Naive B cell (primary cell): ENCODE data around the gene MEGF8. TPM values are rescaled to one million over a fixed set of nuclear protein-coding genes. Genes with fewer than 3 reads are reported as not detected.
A peak's percentile ranks its signal among the peaks of the same experiment; 100 is the strongest.
"Not testable (repeated sequence)": the region's sequence is repeated elsewhere in the genome, so short reads cannot be mapped to it uniquely, and the experiment has no call there.

ENCODE experiments used
- ATAC-seq, 2 donors: fragments of 150-1000 bp; cut with Tn5 transposase; 2 replicates each; pipeline ENCODE4 v1.10.0; 2021; ENCODE audit warnings: low read depth in 2 of 2, mild to moderate bottlenecking in 2 of 2, moderate library complexity in 2 of 2
- DNase-seq: peaks from one replicate; pipeline ENCODE4 v3.0.0; 2022
- H3K27ac Mint-ChIP-seq, 6 donors: one replicate each; pipeline ENCODE4 v1.8.0; 2020 to 2022; ENCODE audit warnings: mild to moderate bottlenecking in 6 of 6, mixed read lengths in 6 of 6, moderate library complexity in 5 of 6, inconsistent platforms in 2 of 6
- H3K27me3 Mint-ChIP-seq, 3 donors: one replicate each; pipeline ENCODE4 v1.8.0; 2021 to 2022; ENCODE audit warnings: mixed read lengths in 3 of 3, mild to moderate bottlenecking in 1 of 3
- H3K36me3 Mint-ChIP-seq, 2 donors: one replicate each; pipeline ENCODE4 v1.8.0; 2020 to 2022; ENCODE audit warnings: mixed read lengths in 2 of 2, inconsistent platforms in 1 of 2, mild to moderate bottlenecking in 1 of 2
- H3K4me1 Mint-ChIP-seq, 3 donors: one replicate each; pipeline ENCODE4 v1.8.0; 2020 to 2022; ENCODE audit warnings: mixed read lengths in 3 of 3, inconsistent platforms in 1 of 3, mild to moderate bottlenecking in 1 of 3, moderate library complexity in 1 of 3
- H3K4me3 Mint-ChIP-seq, 8 donors: one replicate each; pipeline ENCODE4 v1.8.0; 2020 to 2022; ENCODE audit warnings: mild to moderate bottlenecking in 8 of 8, mixed read lengths in 8 of 8, moderate library complexity in 8 of 8, inconsistent platforms in 2 of 8
- H3K9me3 Mint-ChIP-seq, 7 donors: one replicate each; pipeline ENCODE4 v1.8.0; 2020 to 2022; ENCODE audit warnings: mixed read lengths in 7 of 7, mild to moderate bottlenecking in 5 of 7, inconsistent platforms in 2 of 7, moderate library complexity in 1 of 7
- polyA plus RNA-seq, 6 donors: library from polyadenylated mRNA; unstranded; fragments of 300-500 nt; fragmentation: Illumina TruSeq; gene quantifications; one replicate each; pipeline ENCODE4 v1.2.3, GENCODE V29; 2021; ENCODE audit warnings: low read depth in 6 of 6

Gene MEGF8
- polyA plus RNA-seq, 6 donors from 2014 or later, result 0.34 to 1.5 (median 0.45) TPM; not detected in 1

- Mint-ChIP-seq H3K27ac (no peak overlapping the region), H3K36me3 (no peaks in the 10 kb centered on the region), H3K4me1 (peaks cover 21 to 22% (median 21%) of the 10 kb centered on the region in 3 donors), H3K27me3 (peaks cover 31 to 49% (median 41%) of the 10 kb centered on the region in 3 donors), H3K9me3 (peaks cover 0 to 2% (median 0%) of the 10 kb centered on the region in 7 donors), H3K4me3 (no peak overlapping the region)
- DNase-seq, result no peak
- ATAC-seq, result no peak
Observed at GRCh38 chr19:42317535-42317934, 7.9 kb upstream of the MEGF8 start.

GRCh38 chr19:42322305-42322704, 3.1 kb upstream of the MEGF8 start:
- H3K36me3 Mint-ChIP-seq, result peaks cover 4 to 6% of the 10 kb centered on the region in 2 donors
- peaks cover 8 to 25% (median 23%) of the 10 kb centered on the region in 3 donors for H3K4me1 Mint-ChIP-seq
- no peak for DNase-seq

GRCh38 chr19:42323473-42323851, 2.0 kb upstream of the MEGF8 start:
- H3K27ac Mint-ChIP-seq, result no peak overlapping the region
- no peak for DNase-seq

More at GRCh38 chr19:42322305-42322704, 3.1 kb upstream of the MEGF8 start:
- no peak for ATAC-seq
- Mint-ChIP-seq H3K27ac (no peak overlapping the region), H3K9me3 (no peaks in the 10 kb centered on the region), H3K4me3 (peak overlapping the region in 3 of 8 donors; percentile 4 to 33 (median 29)), H3K27me3 (peaks cover 16 to 19% (median 17%) of the 10 kb centered on the region in 3 donors)

GRCh38 chr19:42323852-42324654, 1.4 kb upstream of the MEGF8 start:
- peak; percentile 25 for DNase-seq
- ATAC-seq, result no peak
- Mint-ChIP-seq H3K36me3 (peaks cover 4 to 6% of the 10 kb centered on the region in 2 donors), H3K27me3 (peaks cover 15 to 18% (median 16%) of the 10 kb centered on the region in 3 donors), H3K9me3 (no peaks in the 10 kb centered on the region), H3K4me3 (peak overlapping the region in 5 of 8 donors; percentile 51 to 98 (median 93)), H3K27ac (no peak overlapping the region), H3K4me1 (peaks cover 23 to 43% (median 34%) of the 10 kb centered on the region in 3 donors)

More at GRCh38 chr19:42323473-42323851, 2.0 kb upstream of the MEGF8 start:
- peaks cover 18 to 37% (median 34%) of the 10 kb centered on the region in 3 donors for H3K4me1 Mint-ChIP-seq
- ATAC-seq, result no peak
- no peaks in the 10 kb centered on the region for H3K9me3 Mint-ChIP-seq
- H3K27me3 Mint-ChIP-seq, result peaks cover 15 to 18% (median 16%) of the 10 kb centered on the region in 3 donors
- H3K36me3 Mint-ChIP-seq, result peaks cover 4 to 6% of the 10 kb centered on the region in 2 donors
- H3K4me3 Mint-ChIP-seq, result peak overlapping the region; percentile 38 to 75 (median 70)

GRCh38 chr19:42324655-42325307, 654 bp upstream of the MEGF8 start:
- peak overlapping the region; percentile 90 to 98 (median 96) for H3K4me3 Mint-ChIP-seq
- H3K27me3 Mint-ChIP-seq, result peaks cover 15 to 18% (median 16%) of the 10 kb centered on the region in 3 donors
- peaks cover 24 to 46% (median 37%) of the 10 kb centered on the region in 3 donors for H3K4me1 Mint-ChIP-seq
- ATAC-seq, result no peak
- peak overlapping the region in 5 of 6 donors; percentile 58 to 91 (median 81) for H3K27ac Mint-ChIP-seq
- no peaks in the 10 kb centered on the region for H3K9me3 Mint-ChIP-seq
- H3K36me3 Mint-ChIP-seq, result peaks cover 4 to 6% of the 10 kb centered on the region in 2 donors
- DNase-seq, result no peak

GRCh38 chr19:42325896-42326771, 699 bp downstream of the MEGF8 start:
- Mint-ChIP-seq H3K4me1 (peaks cover 29 to 55% (median 47%) of the 10 kb centered on the region in 3 donors), H3K36me3 (peaks cover 4 to 6% of the 10 kb centered on the region in 2 donors), H3K27me3 (peaks cover 15 to 18% (median 16%) of the 10 kb centered on the region in 3 donors), H3K9me3 (no peaks in the 10 kb centered on the region), H3K4me3 (peak overlapping the region; percentile 90 to 98 (median 96)), H3K27ac (peak overlapping the region in 5 of 6 donors; percentile 58 to 88 (median 81))
- ATAC-seq (peak; percentile 22), DNase-seq (peak; percentile 35)

GRCh38 chr19:42326969-42327368, 1.5 kb downstream of the MEGF8 start:
- Mint-ChIP-seq H3K27ac (no peak overlapping the region), H3K9me3 (no peaks in the 10 kb centered on the region)

DNA sequence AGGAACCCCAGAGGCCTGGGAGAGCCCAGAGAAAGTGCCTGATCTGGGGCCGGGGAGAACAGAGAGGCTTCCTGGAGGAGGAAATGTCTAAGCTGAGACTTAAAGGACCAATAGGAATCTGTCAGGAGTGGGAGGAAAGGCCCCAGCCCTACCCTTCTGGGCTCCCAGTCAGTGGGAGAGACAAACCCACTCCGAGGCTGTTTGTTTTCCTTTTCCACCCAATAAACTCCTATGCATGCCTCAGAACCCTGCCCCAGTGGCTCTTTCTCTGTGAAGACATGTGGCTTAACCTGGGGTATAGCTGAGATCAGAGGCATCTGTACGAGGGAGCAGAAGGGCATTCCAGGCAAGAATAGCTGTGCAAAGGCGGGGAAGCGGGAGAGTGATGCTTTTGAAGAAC, 1.9 kb downstream of the MEGF8 start:
- DNase-seq, result no peak
- Mint-ChIP-seq H3K27ac (no peak overlapping the region), H3K9me3 (no peaks in the 10 kb centered on the region), H3K27me3 (peaks cover 6 to 12% (median 10%) of the 10 kb centered on the region in 3 donors), H3K4me1 (peaks cover 29 to 55% (median 47%) of the 10 kb centered on the region in 3 donors), H3K36me3 (peaks cover 4 to 6% of the 10 kb centered on the region in 2 donors), H3K4me3 (peak overlapping the region in 5 of 8 donors; percentile 3 to 94 (median 81))
- no peak for ATAC-seq

More at GRCh38 chr19:42326969-42327368, 1.5 kb downstream of the MEGF8 start:
- H3K4me3 Mint-ChIP-seq, result peak overlapping the region; percentile 29 to 98 (median 94)
- no peak for DNase-seq
- H3K36me3 Mint-ChIP-seq, result peaks cover 4 to 6% of the 10 kb centered on the region in 2 donors
- peaks cover 10 to 16% (median 14%) of the 10 kb centered on the region in 3 donors for H3K27me3 Mint-ChIP-seq
- ATAC-seq, result no peak
- H3K4me1 Mint-ChIP-seq, result peaks cover 29 to 55% (median 47%) of the 10 kb centered on the region in 3 donors

DNA sequence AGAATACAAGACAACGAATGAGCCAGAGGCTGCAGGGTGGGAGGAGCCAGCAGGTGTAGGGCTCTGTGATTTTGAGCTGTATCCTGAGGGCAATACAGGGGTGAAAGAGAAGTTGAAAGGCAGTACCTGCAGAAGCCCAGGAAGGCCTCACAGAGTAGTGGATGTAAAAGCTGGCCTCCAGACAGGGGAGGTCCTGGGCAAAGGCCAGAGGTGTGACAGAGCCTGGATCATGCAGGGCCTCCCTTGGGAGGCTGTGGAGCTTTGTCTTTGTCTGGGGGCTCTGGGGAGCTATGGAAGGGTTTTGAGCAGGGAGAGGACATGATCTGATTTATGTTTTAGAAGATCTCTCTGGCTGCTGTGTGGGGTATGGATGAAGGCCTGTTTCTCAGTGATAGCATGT, 2.7 kb downstream of the MEGF8 start:
- Mint-ChIP-seq H3K36me3 (peaks cover 4 to 6% of the 10 kb centered on the region in 2 donors), H3K27me3 (peaks cover 6 to 7% (median 6%) of the 10 kb centered on the region in 3 donors), H3K27ac (peak overlapping the region in 3 of 6 donors; percentile 17 to 82 (median 69)), H3K4me1 (peaks cover 29 to 55% (median 47%) of the 10 kb centered on the region in 3 donors), H3K9me3 (no peaks in the 10 kb centered on the region), H3K4me3 (peak overlapping the region in 2 of 8 donors; percentile 81 to 93)
- DNase-seq, result no peak
- ATAC-seq, result no peak

DNA sequence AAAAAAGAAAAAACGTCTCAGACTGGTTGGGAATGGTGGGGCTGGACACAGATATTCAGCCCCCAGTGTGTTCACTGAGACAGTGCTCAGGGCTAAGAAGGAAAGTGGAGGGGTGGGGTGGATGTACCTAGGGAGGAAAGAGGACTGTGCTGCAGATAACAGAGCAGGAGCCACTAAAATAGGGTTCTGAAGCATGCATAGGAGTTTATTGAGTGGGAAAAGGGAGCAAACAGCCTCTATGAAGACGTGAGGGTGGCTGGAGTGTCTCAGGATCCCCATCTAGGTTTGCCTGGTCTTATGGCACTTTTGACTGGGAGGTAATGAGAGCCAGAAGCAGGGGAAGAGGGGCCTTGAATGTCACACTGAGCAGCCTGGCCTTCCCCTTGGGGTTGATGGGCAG, 3.4 kb downstream of the MEGF8 start:
- no peaks in the 10 kb centered on the region for H3K9me3 Mint-ChIP-seq
- H3K27me3 Mint-ChIP-seq, result peaks cover 6 to 7% (median 6%) of the 10 kb centered on the region in 3 donors
- DNase-seq, result no peak
- peak overlapping the region in 1 of 8 donors; percentile 37 for H3K4me3 Mint-ChIP-seq
- peaks cover 29 to 55% (median 44%) of the 10 kb centered on the region in 3 donors for H3K4me1 Mint-ChIP-seq
- peaks cover 4 to 6% of the 10 kb centered on the region in 2 donors for H3K36me3 Mint-ChIP-seq
- H3K27ac Mint-ChIP-seq, result peak overlapping the region in 1 of 6 donors; percentile 92
- no peak for ATAC-seq

GRCh38 chr19:42330241-42330711, 4.8 kb downstream of the MEGF8 start:
- H3K4me3 Mint-ChIP-seq, result no peak overlapping the region
- DNase-seq (no peak), ATAC-seq (no peak)
- peaks cover under 1% of the 10 kb centered on the region in 2 donors for H3K36me3 Mint-ChIP-seq
- H3K4me1 Mint-ChIP-seq, result peaks cover 23 to 48% (median 37%) of the 10 kb centered on the region in 3 donors
- peaks cover 0 to under 1% (median under 1%) of the 10 kb centered on the region in 3 donors for H3K27me3 Mint-ChIP-seq
- H3K27ac Mint-ChIP-seq, result peak overlapping the region in 3 of 6 donors; percentile 26 to 72 (median 57)
- no peaks in the 10 kb centered on the region for H3K9me3 Mint-ChIP-seq

DNA sequence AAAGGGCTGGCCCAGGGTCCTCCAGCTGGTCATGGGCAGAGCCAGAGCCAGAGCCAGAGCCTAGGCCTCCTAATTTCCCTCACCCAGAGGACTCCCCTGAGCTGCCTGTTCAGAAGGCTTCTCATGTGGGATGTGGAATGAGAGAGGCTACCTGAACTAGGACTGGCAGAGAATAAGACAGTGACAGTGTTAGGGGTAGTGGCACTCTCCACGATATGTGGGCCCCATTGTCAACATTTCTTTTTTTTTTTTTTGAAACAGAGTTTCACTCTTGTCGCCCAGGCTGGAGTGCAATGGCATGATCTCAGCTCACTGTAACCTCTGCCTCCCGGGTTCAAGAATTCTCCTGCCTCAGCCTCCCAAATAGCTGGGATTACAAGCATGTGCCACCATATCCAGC, 5.9 kb downstream of the MEGF8 start:
- ATAC-seq, H3K36me3 Mint-ChIP-seq, H3K27me3 Mint-ChIP-seq, H3K9me3 Mint-ChIP-seq, DNase-seq, H3K27ac Mint-ChIP-seq, H3K4me3 Mint-ChIP-seq: not testable (repeated sequence)
- H3K4me1 Mint-ChIP-seq, result peaks cover 22 to 40% (median 33%) of the 10 kb centered on the region in 3 donors
